KMS-11 (cell line): ENCODE results near the gene LSM5.

ENCODE experiments used
- H2AFZ ChIP-seq: fragments of 200-600 bp; sonication (generic); 2 replicates; pipeline ENCODE4 v1.6.1; 2016; ENCODE audit warnings: antibody characterized with exemption, mixed run types, low read depth
- H3K27ac ChIP-seq: fragments of 200-600 bp; sonication (generic); 2 replicates; pipeline ENCODE4 v1.6.1; 2016; ENCODE audit warnings: mild to moderate bottlenecking, mixed run types
- H3K27me3 ChIP-seq: fragments of 200-600 bp; sonication (generic); 2 replicates; pipeline ENCODE4 v1.6.1; 2017; ENCODE audit warnings: mild to moderate bottlenecking, low read depth, mixed run types, moderate library complexity; ENCODE audit not compliant: insufficient read depth
- H3K36me3 ChIP-seq: fragments of 200-600 bp; sonication (generic); 2 replicates; pipeline ENCODE4 v1.6.1; 2017; ENCODE audit warnings: mild to moderate bottlenecking, mixed run types; ENCODE audit not compliant: insufficient read depth
- H3K4me1 ChIP-seq: fragments of 200-600 bp; sonication (generic); 2 replicates; pipeline ENCODE4 v1.6.1; 2016; ENCODE audit warnings: mild to moderate bottlenecking, low read depth, mixed run types; ENCODE audit not compliant: poor library complexity, severe bottlenecking
- H3K4me2 ChIP-seq: fragments of 200-600 bp; sonication (generic); 2 replicates; pipeline ENCODE4 v1.7.0; 2016; ENCODE audit warnings: mild to moderate bottlenecking, mixed run types
- H3K4me3 ChIP-seq: fragments of 200-600 bp; sonication (generic); IDR thresholded peaks from 2 replicates; pipeline ENCODE4 v1.6.1; 2017; ENCODE audit warnings: low read depth, low read length, mixed read lengths; ENCODE audit not compliant: insufficient read depth
- H3K79me2 ChIP-seq: fragments of 200-600 bp; sonication (generic); 2 replicates; pipeline ENCODE4 v1.6.1; 2016; ENCODE audit warnings: low read depth, mixed run types; ENCODE audit not compliant: insufficient read depth
- H3K9ac ChIP-seq: fragments of 200-600 bp; sonication (generic); 2 replicates; pipeline ENCODE4 v1.6.1; 2016; ENCODE audit warnings: mild to moderate bottlenecking, mixed run types
- H4K20me1 ChIP-seq: fragments of 200-600 bp; sonication (generic); 2 replicates; pipeline ENCODE4 v1.6.1; 2016; ENCODE audit warnings: mild to moderate bottlenecking, mixed run types; ENCODE audit not compliant: insufficient read depth
- CTCF ChIP-seq: fragments of 200-600 bp; sonication (generic); conservative IDR thresholded peaks from 2 replicates; pipeline ENCODE4 v1.6.1; 2017; ENCODE audit warnings: low read depth, mild to moderate bottlenecking, antibody characterized with exemption, low read length, moderate library complexity, mixed read lengths

Gene LSM5

DNA sequence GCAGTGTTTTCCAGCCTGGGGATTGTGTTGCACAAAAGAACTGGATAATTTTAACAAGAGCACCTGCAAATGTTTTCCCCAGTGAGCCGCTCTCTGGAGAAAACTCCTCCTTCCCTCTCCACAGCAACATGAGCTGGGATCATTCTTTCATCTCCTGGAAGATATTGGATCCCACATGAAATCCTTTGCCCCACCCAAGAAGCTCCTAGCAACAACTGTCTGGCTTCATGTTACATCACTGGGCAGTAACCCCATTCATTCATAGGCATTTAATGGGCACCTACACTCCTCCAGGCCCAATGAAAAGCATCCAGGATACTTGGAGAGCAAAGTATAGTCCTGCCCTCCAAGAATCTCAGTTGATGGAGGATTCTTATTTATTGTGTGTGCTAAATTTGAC lies 27.2 kb downstream of the LSM5 start:
- Histone ChIP-seq H3K79me2 (no peaks in the 10 kb centered on the region), H3K27ac (no peak overlapping the region), H3K4me3 (no peak overlapping the region), H3K9ac (no peak overlapping the region), H3K27me3 (no peaks in the 10 kb centered on the region), H2AFZ (no peak overlapping the region), H3K4me2 (no peak overlapping the region), H4K20me1 (no peaks in the 10 kb centered on the region), H3K36me3 (no peaks in the 10 kb centered on the region), H3K4me1 (no peaks in the 10 kb centered on the region)
- TF ChIP-seq CTCF, result no peak

GRCh38 chr7:32462451-32462850 lies 27.7 kb downstream of the LSM5 start:
- no peak overlapping the region for H3K4me3 ChIP-seq
- TF ChIP-seq CTCF, result no peak
- no peaks in the 10 kb centered on the region for H3K27me3 ChIP-seq
- no peaks in the 10 kb centered on the region for H4K20me1 ChIP-seq
- no peaks in the 10 kb centered on the region for H3K79me2 ChIP-seq
- H3K4me2 ChIP-seq, result no peak overlapping the region
- no peak overlapping the region for H3K9ac ChIP-seq
- H3K27ac ChIP-seq, result no peak overlapping the region
- H3K36me3 ChIP-seq, result no peaks in the 10 kb centered on the region
- no peak overlapping the region for H2AFZ ChIP-seq
- no peaks in the 10 kb centered on the region for H3K4me1 ChIP-seq

DNA sequence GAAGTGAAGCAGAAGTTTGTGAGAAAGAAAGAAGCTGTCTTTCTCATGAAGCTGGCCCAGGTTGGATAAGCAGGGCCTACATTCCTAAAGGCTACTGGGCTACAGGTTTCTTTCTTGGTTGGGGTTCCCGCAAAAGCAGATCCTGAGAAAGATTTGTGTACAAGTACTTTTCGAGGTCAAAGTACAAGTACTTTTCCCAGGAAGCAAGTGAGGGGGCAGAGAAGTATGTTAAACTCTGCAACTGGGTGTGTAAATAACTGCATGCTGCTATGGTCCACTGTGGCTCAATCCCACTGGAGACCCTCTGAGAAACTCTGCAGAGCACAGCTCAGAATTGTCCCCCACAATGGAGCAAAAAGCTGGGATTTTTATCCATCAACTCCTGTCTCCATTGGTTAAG lies 28.7 kb downstream of the LSM5 start:
- Histone ChIP-seq H3K4me2 (no peak overlapping the region), H3K4me3 (no peak overlapping the region), H3K9ac (no peak overlapping the region), H2AFZ (no peak overlapping the region), H3K27ac (no peak overlapping the region), H3K4me1 (no peaks in the 10 kb centered on the region), H4K20me1 (no peaks in the 10 kb centered on the region), H3K27me3 (no peaks in the 10 kb centered on the region), H3K36me3 (no peaks in the 10 kb centered on the region), H3K79me2 (no peaks in the 10 kb centered on the region)
- no peak for TF ChIP-seq CTCF

GRCh38 chr7:32459788-32460187 lies 30.4 kb downstream of the LSM5 start:
- H2AFZ ChIP-seq, result no peak overlapping the region
- H3K4me3 ChIP-seq, result no peak overlapping the region
- H3K27ac ChIP-seq, result no peak overlapping the region
- no peaks in the 10 kb centered on the region for H3K36me3 ChIP-seq
- no peak for TF ChIP-seq CTCF
- no peak overlapping the region for H3K9ac ChIP-seq
- no peaks in the 10 kb centered on the region for H3K27me3 ChIP-seq
- no peaks in the 10 kb centered on the region for H4K20me1 ChIP-seq
- no peaks in the 10 kb centered on the region for H3K79me2 ChIP-seq
- no peaks in the 10 kb centered on the region for H3K4me1 ChIP-seq
- no peak overlapping the region for H3K4me2 ChIP-seq

DNA sequence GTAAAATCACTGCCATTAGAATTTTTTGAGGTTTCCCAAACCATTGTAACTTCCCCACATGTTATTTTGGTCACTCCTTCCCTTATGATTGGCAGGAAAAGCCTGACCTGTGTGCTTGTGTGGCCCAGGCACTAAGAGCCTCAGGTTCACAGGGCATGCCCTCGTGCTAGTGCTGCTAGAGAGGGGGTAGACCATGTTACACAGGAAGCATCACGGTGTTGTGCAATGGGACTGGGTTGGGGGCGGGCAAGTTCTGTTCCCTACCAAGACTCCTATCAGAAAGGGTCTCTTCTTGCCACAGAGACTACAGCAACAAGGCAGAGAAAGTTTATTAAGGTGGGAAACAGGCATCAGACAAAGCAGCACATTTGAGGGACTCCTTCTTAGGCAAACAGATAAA lies 32.2 kb downstream of the LSM5 start:
- no peaks in the 10 kb centered on the region for H3K79me2 ChIP-seq
- H3K27me3 ChIP-seq, result no peaks in the 10 kb centered on the region
- no peaks in the 10 kb centered on the region for H3K4me1 ChIP-seq
- no peak overlapping the region for H3K4me3 ChIP-seq
- H4K20me1 ChIP-seq, result no peaks in the 10 kb centered on the region
- H2AFZ ChIP-seq, result no peak overlapping the region
- no peak overlapping the region for H3K9ac ChIP-seq
- no peaks in the 10 kb centered on the region for H3K36me3 ChIP-seq
- no peak overlapping the region for H3K4me2 ChIP-seq
- no peak for TF ChIP-seq CTCF
- no peak overlapping the region for H3K27ac ChIP-seq
